Gastrocnemius medialis (tissue), 4 donors: ENCODE data around the gene SYNDIG1L.

Experiments used
- CTCF ChIP-seq, 5 experiments: fragments of 450-650 bp in 3 of 5; fragments of 200-600 bp in 2 of 5; sonication (generic) in 2 of 5; IDR thresholded peaks in 4 of 5; conservative IDR thresholded peaks in 1 of 5; 1 replicate in 4 of 5; 2 replicates in 1 of 5; pipeline ENCODE4 v1.5.1; 2016 to 2019; ENCODE audit warnings: antibody characterized with exemption in 5 of 5, mild to moderate bottlenecking in 3 of 5, moderate library complexity in 3 of 5
- POLR2A ChIP-seq, 2 donors: fragments of 450-650 bp; IDR thresholded peaks; one replicate each; pipeline ENCODE4 v1.6.1; 2017; ENCODE audit warnings: antibody characterized with exemption in 2 of 2, mild to moderate bottlenecking in 2 of 2, moderate library complexity in 2 of 2

- TF ChIP-seq POLR2A (IDR thresholded peaks at IDR 0.05) = no peak
- no peak for TF ChIP-seq CTCF (IDR thresholded peaks at IDR 0.05 in 4 of 5, conservative IDR thresholded peaks at IDR 0.05 in 1 of 5)
These were observed 69.0 kb downstream of the SYNDIG1L start for GRCh38 chr14:74356892-74357575.
